Measurements from ENCODE around the gene SYNPO2.

GRCh38 chr4:119059221-119059620 is 170.6 kb downstream of the SYNPO2 start:
- TF ChIP-seq, protein P1, sequence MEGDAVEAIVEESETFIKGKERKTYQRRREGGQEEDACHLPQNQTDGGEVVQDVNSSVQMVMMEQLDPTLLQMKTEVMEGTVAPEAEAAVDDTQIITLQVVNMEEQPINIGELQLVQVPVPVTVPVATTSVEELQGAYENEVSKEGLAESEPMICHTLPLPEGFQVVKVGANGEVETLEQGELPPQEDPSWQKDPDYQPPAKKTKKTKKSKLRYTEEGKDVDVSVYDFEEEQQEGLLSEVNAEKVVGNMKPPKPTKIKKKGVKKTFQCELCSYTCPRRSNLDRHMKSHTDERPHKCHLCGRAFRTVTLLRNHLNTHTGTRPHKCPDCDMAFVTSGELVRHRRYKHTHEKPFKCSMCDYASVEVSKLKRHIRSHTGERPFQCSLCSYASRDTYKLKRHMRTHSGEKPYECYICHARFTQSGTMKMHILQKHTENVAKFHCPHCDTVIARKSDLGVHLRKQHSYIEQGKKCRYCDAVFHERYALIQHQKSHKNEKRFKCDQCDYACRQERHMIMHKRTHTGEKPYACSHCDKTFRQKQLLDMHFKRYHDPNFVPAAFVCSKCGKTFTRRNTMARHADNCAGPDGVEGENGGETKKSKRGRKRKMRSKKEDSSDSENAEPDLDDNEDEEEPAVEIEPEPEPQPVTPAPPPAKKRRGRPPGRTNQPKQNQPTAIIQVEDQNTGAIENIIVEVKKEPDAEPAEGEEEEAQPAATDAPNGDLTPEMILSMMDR (IDR thresholded peaks at IDR 0.05), result no peak
- TF ChIP-seq POLR2A (IDR thresholded peaks at IDR 0.05) (no peak), POLR2AphosphoS5 (IDR thresholded peaks at IDR 0.05) (no peak), EP300 (IDR thresholded peaks at IDR 0.05) (no peak)
